ENCODE measurements around the gene EPC2.

GRCh38 chr2:148781544-148781943, 137.0 kb downstream of the EPC2 start:
- TF ChIP-seq CTCF (conservative IDR thresholded peaks at IDR 0.05; ENCODE audit: low read length) (no peak), EZH2phosphoT487 (IDR thresholded peaks at IDR 0.05; ENCODE audit: borderline replicate concordance, low read depth, low read length) (no peak)
